A673 (cell line): ENCODE data around the gene NLRP9. TPM values are rescaled to one million over a fixed set of nuclear protein-coding genes. Genes with fewer than 3 reads are reported as not detected.
A peak's percentile ranks its signal among the peaks of the same experiment; 100 is the strongest.

ENCODE experiments used
- BruUV-seq: library from RNA; stranded (reverse); fragments of 400-500 nt; replicated peaks from 2 replicates; lab custom pipeline; 2021; lab: Mats Ljungman, UMichigan
- CTCF ChIA-PET: fragments of 300-600 bp; sonication (Branson Sonifier 250); formaldehyde crosslinking; loops from one replicate; lab custom pipeline; 2022; ENCODE audit warnings: antibody characterized with exemption; lab: Charles Lee
- POLR2A ChIA-PET: fragments of 300-600 bp; sonication (Branson Sonifier 250); formaldehyde crosslinking; loops from one replicate; lab custom pipeline; 2022; ENCODE audit warnings: antibody characterized with exemption; ENCODE audit not compliant: low non-redundant PET; lab: Charles Lee
- DNase-seq: peaks from one replicate; pipeline ENCODE4 v3.0.0-alpha.2; 2015; ENCODE audit warnings: low spot score
- H3K27ac ChIP-seq: fragments of 200-600 bp; sonication (generic); 2 replicates; pipeline ENCODE4 v1.5.1; 2016; ENCODE audit warnings: mixed run types, low read depth, mild to moderate bottlenecking, mixed read lengths, antibody characterized with exemption, low read length; ENCODE audit not compliant: poor library complexity, severe bottlenecking
- H3K27me3 ChIP-seq: fragments of 200-600 bp; sonication (generic); replicated peaks from 2 replicates; pipeline ENCODE4 v1.6.1; 2017; ENCODE audit warnings: mixed run types, low read depth, mild to moderate bottlenecking, mixed read lengths, antibody characterized with exemption, low read length; ENCODE audit not compliant: insufficient read depth, poor library complexity
- H3K36me3 ChIP-seq: fragments of 200-600 bp; sonication (generic); 2 replicates; pipeline ENCODE4 v1.6.1; 2016; ENCODE audit warnings: mixed run types, mild to moderate bottlenecking, mixed read lengths, antibody characterized with exemption, low read length; ENCODE audit not compliant: insufficient read depth, poor library complexity, severe bottlenecking
- H3K4me1 ChIP-seq: fragments of 200-600 bp; sonication (generic); 2 replicates; pipeline ENCODE4 v1.6.1; 2017; ENCODE audit warnings: mixed run types, mild to moderate bottlenecking, mixed read lengths, antibody characterized with exemption, low read length; ENCODE audit not compliant: insufficient read depth, poor library complexity, severe bottlenecking
- H3K4me3 ChIP-seq: fragments of 200-600 bp; sonication (generic); 2 replicates; pipeline ENCODE4 v1.5.1; 2016; ENCODE audit warnings: low read depth, mixed run types, mild to moderate bottlenecking, mixed read lengths, low read length; ENCODE audit not compliant: poor library complexity, severe bottlenecking
- H3K9me3 ChIP-seq: fragments of 200-600 bp; sonication (generic); 2 replicates; pipeline ENCODE4 v1.6.1; 2016; ENCODE audit warnings: mixed run types, low read depth, mild to moderate bottlenecking, mixed read lengths, antibody characterized with exemption, low read length; ENCODE audit not compliant: poor library complexity, severe bottlenecking
- EZH2 ChIP-seq: fragments of 200-600 bp; sonication (generic); IDR thresholded peaks from 2 replicates; pipeline ENCODE4 v1.6.1; 2017; ENCODE audit warnings: borderline replicate concordance, low read depth, mild to moderate bottlenecking, mixed read lengths, antibody characterized with exemption, low read length; ENCODE audit not compliant: poor library complexity, severe bottlenecking
- intact Hi-C: fragments of 100-400 bp; cut with micrococcal nuclease; formaldehyde crosslinking; loops from one replicate; pipeline ENCODE4 v1.10.0; 2022; ENCODE audit not compliant: unreplicated experiment
- total RNA-seq: library from RNA; stranded (reverse); gene quantifications from 2 replicates; pipeline ENCODE4 v1.2.3, GENCODE V29; 2021
- TF ChIP-seq, protein P1 (sequence below): fragments of 300-800, 200-600 bp; sonication (generic); conservative IDR thresholded peaks from 2 replicates; pipeline ENCODE4 v1.5.1; 2017; ENCODE audit warnings: low read depth, mild to moderate bottlenecking, antibody characterized with exemption, low read length, moderate library complexity, mixed read lengths

The NLRP9 gene
- total RNA-seq, 1 experiment from 2014 or later: not detected

DNA sequence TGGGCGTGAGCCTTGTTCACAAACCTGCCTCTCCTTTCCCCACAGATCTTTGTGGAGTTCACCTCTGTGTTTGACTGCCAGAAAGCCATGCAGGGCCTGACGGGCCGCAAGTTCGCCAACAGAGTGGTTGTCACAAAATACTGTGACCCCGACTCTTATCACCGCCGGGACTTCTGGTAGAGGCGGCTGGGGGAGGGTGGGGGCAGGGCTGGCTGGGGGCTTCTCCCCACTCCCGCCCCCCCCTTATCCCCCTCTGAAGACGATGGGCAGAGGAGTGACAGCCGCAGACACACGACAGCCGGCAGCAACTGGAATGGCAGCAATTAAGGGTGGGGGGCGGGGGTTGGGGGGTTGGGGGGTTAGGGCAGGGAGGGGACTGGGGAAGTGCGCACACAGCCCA, 64.3 kb downstream of the NLRP9 start:
- CTCF ChIA-PET: no interaction called here
- no TSS peak for BruUV-seq
- peaks cover 36% of the 10 kb centered on the region for H3K36me3 ChIP-seq
- TF ChIP-seq EZH2: no peak
- TF ChIP-seq, protein P1, sequence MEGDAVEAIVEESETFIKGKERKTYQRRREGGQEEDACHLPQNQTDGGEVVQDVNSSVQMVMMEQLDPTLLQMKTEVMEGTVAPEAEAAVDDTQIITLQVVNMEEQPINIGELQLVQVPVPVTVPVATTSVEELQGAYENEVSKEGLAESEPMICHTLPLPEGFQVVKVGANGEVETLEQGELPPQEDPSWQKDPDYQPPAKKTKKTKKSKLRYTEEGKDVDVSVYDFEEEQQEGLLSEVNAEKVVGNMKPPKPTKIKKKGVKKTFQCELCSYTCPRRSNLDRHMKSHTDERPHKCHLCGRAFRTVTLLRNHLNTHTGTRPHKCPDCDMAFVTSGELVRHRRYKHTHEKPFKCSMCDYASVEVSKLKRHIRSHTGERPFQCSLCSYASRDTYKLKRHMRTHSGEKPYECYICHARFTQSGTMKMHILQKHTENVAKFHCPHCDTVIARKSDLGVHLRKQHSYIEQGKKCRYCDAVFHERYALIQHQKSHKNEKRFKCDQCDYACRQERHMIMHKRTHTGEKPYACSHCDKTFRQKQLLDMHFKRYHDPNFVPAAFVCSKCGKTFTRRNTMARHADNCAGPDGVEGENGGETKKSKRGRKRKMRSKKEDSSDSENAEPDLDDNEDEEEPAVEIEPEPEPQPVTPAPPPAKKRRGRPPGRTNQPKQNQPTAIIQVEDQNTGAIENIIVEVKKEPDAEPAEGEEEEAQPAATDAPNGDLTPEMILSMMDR: no peak
- DNase-seq: no peak
- H3K27me3 ChIP-seq: no peaks in the 10 kb centered on the region
- peak overlapping the region; percentile 78 for H3K27ac ChIP-seq
- no peaks in the 10 kb centered on the region for H3K9me3 ChIP-seq
- peaks cover 60% of the 10 kb centered on the region for H3K4me1 ChIP-seq
- no peak overlapping the region for H3K4me3 ChIP-seq
- intact Hi-C loops: loop anchor here (10.0 kb wide), 1 partner anchor 641 kb away; the partner anchor contains the start of gene ZSCAN5A
- POLR2A ChIA-PET: no interaction called here

DNA sequence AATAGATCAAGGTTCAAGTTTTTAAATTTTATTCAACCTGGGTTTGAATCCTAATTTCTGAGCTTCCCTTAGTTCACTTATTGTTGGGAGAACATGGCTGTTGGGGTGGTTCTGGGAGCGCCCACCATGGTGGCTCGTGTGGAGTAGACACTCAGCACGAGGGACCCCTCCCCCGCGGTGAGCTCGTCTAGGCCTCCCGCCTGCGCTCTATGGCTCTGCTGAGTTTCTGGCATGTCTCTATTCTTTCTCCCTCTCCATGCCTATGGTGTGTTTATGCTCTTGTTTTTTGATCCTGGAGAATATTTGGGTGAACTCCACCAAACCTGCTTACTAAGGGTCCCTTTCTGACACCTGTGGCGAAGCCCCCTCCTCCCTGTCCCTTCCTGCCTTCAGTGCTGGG, 64.7 kb downstream of the NLRP9 start:
- Histone ChIP-seq H3K4me3 (no peak overlapping the region), H3K36me3 (peaks cover 36% of the 10 kb centered on the region), H3K9me3 (no peaks in the 10 kb centered on the region), H3K27ac (peak overlapping the region; percentile 78), H3K4me1 (peaks cover 60% of the 10 kb centered on the region), H3K27me3 (no peaks in the 10 kb centered on the region)
- BruUV-seq: no TSS peak
- POLR2A ChIA-PET: interaction anchor here (0.6 kb wide), 1 partner anchor 36 kb away, joined by 3 read pairs; no protein-coding TSS in a partner anchor
- CTCF ChIA-PET: no interaction called here
- intact Hi-C loops: loop anchor here (10.0 kb wide), 1 partner anchor 641 kb away; the partner anchor contains the start of gene ZSCAN5A
- TF ChIP-seq, protein P1: no peak
- TF ChIP-seq EZH2: no peak
- DNase-seq: peak; percentile 66

- Histone ChIP-seq H3K27me3 (no peaks in the 10 kb centered on the region), H3K4me3 (peak overlapping the region; percentile 26), H3K4me1 (peaks cover 60% of the 10 kb centered on the region), H3K36me3 (peaks cover 38% of the 10 kb centered on the region), H3K9me3 (no peaks in the 10 kb centered on the region), H3K27ac (peak overlapping the region; percentile 78)
- TF ChIP-seq EZH2: no peak
- TF ChIP-seq, protein P1: no peak
- intact Hi-C loops: loop anchor here (10.0 kb wide), 1 partner anchor 642 kb away; the partner anchor contains the start of gene ZSCAN5A
- peak; percentile 83 for DNase-seq
- POLR2A ChIA-PET: interaction anchor here (0.5 kb wide), 1 partner anchor 1193 kb away, joined by 3 read pairs; no protein-coding TSS in a partner anchor
- no TSS peak for BruUV-seq
- CTCF ChIA-PET: interaction anchor here (1.3 to 2.3 kb wide), 2 partner anchors 16 to 40 kb away, joined by 6 to 7 read pairs; no protein-coding TSS in a partner anchor
Measured at GRCh38 chr19:55672418-55672817, 65.8 kb downstream of the NLRP9 start.
